ENCODE measurements around the gene KLC3. TPM values are rescaled to one million over a fixed set of nuclear protein-coding genes. Genes with fewer than 3 reads are reported as not detected.
A peak's percentile ranks its signal among the peaks of the same experiment; 100 is the strongest.

KLC3 gene
- total RNA-seq, 6 experiments from 2014 or later, result 0.22 to 0.26 TPM; not detected in 4

DNA sequence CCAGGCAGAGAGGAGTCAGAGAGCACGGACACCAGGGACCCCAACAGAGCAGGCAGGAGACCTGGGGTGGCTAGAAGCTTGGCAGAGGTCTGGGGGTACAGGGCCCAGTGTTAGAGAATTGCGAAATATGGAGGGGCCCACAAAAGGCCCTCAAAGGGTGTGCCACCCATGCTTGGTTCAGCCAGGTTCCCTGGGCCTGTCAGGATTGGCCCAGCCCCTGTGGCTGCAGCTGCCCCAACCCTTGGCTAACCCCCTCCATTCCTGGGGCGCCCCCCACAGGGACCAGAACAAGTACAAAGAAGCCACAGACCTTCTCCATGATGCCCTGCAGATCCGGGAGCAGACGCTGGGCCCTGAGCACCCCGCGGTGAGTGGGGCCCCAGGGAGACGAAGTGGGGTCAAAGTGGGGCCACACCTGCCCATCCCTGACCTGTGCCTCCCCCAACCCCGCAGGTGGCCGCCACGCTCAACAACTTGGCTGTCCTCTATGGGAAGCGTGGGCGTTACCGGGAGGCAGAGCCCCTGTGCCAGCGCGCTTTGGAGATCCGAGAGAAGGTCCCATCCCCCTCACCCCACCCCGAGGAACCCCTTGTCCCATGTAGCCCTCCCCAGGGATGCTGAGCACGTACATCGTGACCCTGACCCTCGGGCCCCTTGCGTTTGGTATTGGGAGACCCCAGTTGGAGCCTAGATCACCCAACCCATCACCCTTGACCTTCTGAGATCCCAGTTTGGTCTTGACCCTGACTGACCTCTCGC lies 8.0 kb downstream of the KLC3 start:
- Histone ChIP-seq H3K9me3 (no peaks in the 10 kb centered on the region), H3K27me3 (no peaks in the 10 kb centered on the region), H3K36me3 (peaks cover 0 to 6% (median 0%) of the 10 kb centered on the region in 4 donors), H3K27ac (no peak overlapping the region), H3K4me3 (no peak overlapping the region), H3K4me1 (no peaks in the 10 kb centered on the region)
- DNase-seq, result no peak
- ATAC-seq, result no peak
- TF ChIP-seq POLR2A (IDR thresholded peaks at IDR 0.05), result no peak
- TF ChIP-seq, protein P1, sequence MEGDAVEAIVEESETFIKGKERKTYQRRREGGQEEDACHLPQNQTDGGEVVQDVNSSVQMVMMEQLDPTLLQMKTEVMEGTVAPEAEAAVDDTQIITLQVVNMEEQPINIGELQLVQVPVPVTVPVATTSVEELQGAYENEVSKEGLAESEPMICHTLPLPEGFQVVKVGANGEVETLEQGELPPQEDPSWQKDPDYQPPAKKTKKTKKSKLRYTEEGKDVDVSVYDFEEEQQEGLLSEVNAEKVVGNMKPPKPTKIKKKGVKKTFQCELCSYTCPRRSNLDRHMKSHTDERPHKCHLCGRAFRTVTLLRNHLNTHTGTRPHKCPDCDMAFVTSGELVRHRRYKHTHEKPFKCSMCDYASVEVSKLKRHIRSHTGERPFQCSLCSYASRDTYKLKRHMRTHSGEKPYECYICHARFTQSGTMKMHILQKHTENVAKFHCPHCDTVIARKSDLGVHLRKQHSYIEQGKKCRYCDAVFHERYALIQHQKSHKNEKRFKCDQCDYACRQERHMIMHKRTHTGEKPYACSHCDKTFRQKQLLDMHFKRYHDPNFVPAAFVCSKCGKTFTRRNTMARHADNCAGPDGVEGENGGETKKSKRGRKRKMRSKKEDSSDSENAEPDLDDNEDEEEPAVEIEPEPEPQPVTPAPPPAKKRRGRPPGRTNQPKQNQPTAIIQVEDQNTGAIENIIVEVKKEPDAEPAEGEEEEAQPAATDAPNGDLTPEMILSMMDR (IDR thresholded peaks at IDR 0.05), result no peak
- WGBS (ENCODE audit: insufficient coverage, low coverage, low lambda C conversion rate, missing lambda C conversion rate), result 69% methylated on average over 3 of the region's 23 CpGs
- intact Hi-C loops (cut with DNase I), result loop anchor here in 1 of 2 donors (10.0 kb wide), 1 partner anchor 194 kb away; no protein-coding TSS in a partner anchor

GRCh38 chr19:45349126-45349415 lies 8.5 kb downstream of the KLC3 start:
- Histone ChIP-seq H3K4me3 (no peak overlapping the region), H3K9me3 (no peaks in the 10 kb centered on the region), H3K36me3 (peaks cover 0 to 6% (median 0%) of the 10 kb centered on the region in 4 donors), H3K27ac (no peak overlapping the region), H3K4me1 (no peaks in the 10 kb centered on the region), H3K27me3 (no peaks in the 10 kb centered on the region)
- 34% methylated on average over 3 of the region's 3 CpGs for WGBS (ENCODE audit: insufficient coverage, low coverage, low lambda C conversion rate, missing lambda C conversion rate)
- DNase-seq (no peak), ATAC-seq (no peak)
- TF ChIP-seq POLR2A (IDR thresholded peaks at IDR 0.05), result no peak
- TF ChIP-seq, protein P1 (IDR thresholded peaks at IDR 0.05), result no peak
- intact Hi-C loops (cut with DNase I), result loop anchor here in 1 of 2 donors (10.0 kb wide), 1 partner anchor 194 kb away; no protein-coding TSS in a partner anchor

DNA sequence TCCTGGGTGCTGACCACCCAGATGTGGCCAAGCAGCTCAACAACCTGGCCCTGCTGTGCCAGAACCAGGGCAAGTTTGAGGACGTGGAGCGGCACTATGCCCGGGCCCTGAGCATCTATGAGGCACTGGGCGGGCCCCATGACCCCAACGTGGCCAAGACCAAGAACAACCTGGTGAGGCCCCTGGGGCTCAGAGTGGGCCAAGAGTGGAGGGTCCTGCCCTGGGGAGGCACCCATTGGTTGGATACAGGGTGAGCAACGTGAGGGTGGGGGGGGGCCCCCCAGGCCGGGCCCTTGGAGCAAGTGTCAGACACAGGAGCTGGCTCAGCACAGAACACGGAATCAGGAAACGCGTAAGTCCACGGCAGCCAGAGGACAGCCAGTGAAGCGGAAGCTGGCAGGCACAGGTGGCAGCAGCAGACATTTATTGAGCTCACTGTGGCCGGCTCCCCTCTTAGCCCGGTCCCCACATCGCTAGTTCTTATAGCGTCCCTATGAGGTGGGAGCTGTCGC lies 8.9 kb downstream of the KLC3 start:
- ATAC-seq, result peak in 1 of 4 donors; percentile 15
- WGBS (ENCODE audit: insufficient coverage, low coverage, low lambda C conversion rate, missing lambda C conversion rate), result 87% methylated on average over 10 of the region's 17 CpGs
- peaks cover 0 to 6% (median 0%) of the 10 kb centered on the region in 4 donors for H3K36me3 ChIP-seq
- intact Hi-C loops (cut with DNase I), result loop anchor here in 1 of 2 donors (10.0 kb wide), 1 partner anchor 195 kb away; no protein-coding TSS in a partner anchor
- H3K27ac ChIP-seq, result no peak overlapping the region
- no peaks in the 10 kb centered on the region for H3K9me3 ChIP-seq
- H3K4me1 ChIP-seq, result no peaks in the 10 kb centered on the region
- H3K27me3 ChIP-seq, result no peaks in the 10 kb centered on the region
- TF ChIP-seq, protein P1 (IDR thresholded peaks at IDR 0.05), result no peak
- TF ChIP-seq POLR2A (IDR thresholded peaks at IDR 0.05), result no peak
- H3K4me3 ChIP-seq, result no peak overlapping the region
- no peak for DNase-seq

- H3K36me3 ChIP-seq, result peaks cover 0 to 6% (median 0%) of the 10 kb centered on the region in 4 donors
- no peaks in the 10 kb centered on the region for H3K27me3 ChIP-seq
- no peak for ATAC-seq
- H3K27ac ChIP-seq, result no peak overlapping the region
- no peak for DNase-seq
- no peaks in the 10 kb centered on the region for H3K9me3 ChIP-seq
- H3K4me1 ChIP-seq, result no peaks in the 10 kb centered on the region
- WGBS (ENCODE audit: insufficient coverage, low coverage, low lambda C conversion rate, missing lambda C conversion rate), result 60% methylated on average over 1 of the region's 17 CpGs
- H3K4me3 ChIP-seq, result no peak overlapping the region
- TF ChIP-seq POLR2A (IDR thresholded peaks at IDR 0.05), result no peak
- TF ChIP-seq, protein P1 (IDR thresholded peaks at IDR 0.05), result no peak
- intact Hi-C loops (cut with DNase I), result no loop called here
Observed at GRCh38 chr19:45350477-45351058, 10.0 kb downstream of the KLC3 start.
